ENCODE measurements around the gene KLHL40.

DNA sequence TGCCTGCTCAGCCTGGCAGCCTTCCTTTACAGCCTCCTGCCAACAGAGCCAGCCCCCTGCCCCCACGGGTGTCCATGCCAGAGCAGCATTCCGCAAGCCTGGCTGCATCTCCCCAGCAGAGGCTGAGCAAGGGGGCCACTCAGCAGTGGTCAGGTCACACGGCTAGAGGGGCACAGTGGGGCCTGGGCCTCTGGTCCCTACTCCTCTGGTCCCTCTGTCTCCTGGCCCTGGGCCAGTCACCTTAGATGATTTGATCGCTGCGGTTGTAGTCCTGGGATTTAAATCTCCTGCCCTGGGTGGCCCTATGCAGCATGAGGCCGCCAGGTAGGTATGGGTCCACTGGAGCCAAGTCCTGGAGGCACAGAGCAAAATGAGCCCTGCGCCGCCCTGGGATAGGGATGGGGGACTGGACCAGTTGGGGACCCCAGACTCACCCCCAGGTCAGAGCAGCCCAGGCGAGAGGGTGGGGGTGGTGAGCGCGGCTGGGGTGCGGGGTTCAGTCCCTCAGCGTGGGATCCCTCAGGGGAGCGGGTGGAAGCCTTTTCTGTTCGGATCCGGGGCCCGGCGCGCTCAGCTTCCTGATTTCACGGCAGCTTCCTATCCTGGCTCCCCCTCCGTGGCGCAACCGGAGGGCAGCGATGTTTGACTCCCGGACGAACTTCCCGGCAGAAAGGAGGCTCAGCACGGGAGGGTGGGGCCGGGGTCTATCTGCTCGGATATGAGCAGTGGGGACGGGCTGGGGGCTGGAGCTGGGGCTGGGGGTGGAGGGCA is 31.6 kb upstream of the KLHL40 start, which contains the start of gene ZBTB47:
- TF ChIP-seq, protein P1, sequence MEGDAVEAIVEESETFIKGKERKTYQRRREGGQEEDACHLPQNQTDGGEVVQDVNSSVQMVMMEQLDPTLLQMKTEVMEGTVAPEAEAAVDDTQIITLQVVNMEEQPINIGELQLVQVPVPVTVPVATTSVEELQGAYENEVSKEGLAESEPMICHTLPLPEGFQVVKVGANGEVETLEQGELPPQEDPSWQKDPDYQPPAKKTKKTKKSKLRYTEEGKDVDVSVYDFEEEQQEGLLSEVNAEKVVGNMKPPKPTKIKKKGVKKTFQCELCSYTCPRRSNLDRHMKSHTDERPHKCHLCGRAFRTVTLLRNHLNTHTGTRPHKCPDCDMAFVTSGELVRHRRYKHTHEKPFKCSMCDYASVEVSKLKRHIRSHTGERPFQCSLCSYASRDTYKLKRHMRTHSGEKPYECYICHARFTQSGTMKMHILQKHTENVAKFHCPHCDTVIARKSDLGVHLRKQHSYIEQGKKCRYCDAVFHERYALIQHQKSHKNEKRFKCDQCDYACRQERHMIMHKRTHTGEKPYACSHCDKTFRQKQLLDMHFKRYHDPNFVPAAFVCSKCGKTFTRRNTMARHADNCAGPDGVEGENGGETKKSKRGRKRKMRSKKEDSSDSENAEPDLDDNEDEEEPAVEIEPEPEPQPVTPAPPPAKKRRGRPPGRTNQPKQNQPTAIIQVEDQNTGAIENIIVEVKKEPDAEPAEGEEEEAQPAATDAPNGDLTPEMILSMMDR (IDR thresholded peaks at IDR 0.05), result no peak
- TF ChIP-seq POLR2A (IDR thresholded peaks at IDR 0.05) (no peak), EP300 (IDR thresholded peaks at IDR 0.05) (no peak)
